ENCODE results near the gene PDGFD. TPM values are rescaled to one million over a fixed set of nuclear protein-coding genes. Genes with fewer than 3 reads are reported as not detected.
A peak's percentile ranks its signal among the peaks of the same experiment; 100 is the strongest.

PDGFD gene
- total RNA-seq, 1 donor from 2014 or later, result 9.0 TPM

DNA sequence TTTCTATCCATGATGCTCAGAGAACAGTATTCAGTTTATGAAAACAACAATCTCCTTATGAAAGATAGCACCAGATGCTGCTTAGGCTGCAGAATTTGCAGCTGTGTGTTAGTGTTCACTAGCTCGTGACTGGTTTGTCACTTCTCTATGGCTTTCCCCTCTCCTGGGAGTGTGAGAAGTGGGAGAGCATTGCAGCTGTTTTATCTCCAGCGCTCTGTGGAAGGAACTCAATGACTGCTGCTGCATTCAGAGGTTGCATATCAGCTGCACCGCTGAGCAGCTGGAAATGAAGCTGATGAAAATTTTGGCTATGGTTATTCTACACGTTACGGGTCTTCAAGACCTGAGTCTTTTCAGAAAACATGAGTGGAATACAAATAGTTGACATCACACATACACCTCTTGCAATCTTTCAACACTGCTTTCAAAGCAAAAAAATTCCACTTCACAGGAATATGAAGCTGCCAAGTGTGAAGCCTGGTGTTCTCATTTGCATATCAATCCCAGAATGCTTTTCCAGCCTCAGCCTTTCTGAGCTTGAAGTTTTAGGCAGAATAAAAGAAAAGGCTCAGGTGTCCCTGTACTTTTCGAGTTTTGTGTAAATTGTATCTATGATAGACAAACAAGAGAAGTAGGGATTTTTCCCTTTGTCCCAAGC, 276.8 kb downstream of the PDGFD start:
- intact Hi-C loops (cut with DNase I), result no loop called here
- DNase-seq (ENCODE audit: missing footprints), result no peak
- peak; percentile 79 for ATAC-seq

DNA sequence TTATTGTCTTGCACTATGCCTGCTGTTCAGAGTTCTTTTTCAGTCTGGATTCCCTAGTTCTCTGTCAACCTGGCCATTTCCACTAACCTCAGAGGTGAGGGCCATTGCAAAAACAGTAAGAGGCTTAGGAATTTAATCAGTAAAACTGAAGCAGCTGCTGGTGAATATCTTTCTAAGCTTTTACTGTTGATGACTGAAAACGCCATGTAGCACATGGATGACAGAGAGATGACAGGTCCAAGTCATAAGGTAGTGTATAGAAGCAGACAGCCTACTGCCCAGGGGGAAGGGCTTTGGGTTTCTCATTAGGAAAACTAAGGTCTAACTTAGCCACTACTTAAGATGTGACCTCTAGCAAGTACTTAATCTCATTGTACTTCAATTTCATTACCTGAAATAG, 280.1 kb downstream of the PDGFD start:
- DNase-seq (ENCODE audit: missing footprints) (no peak), ATAC-seq (no peak)
- intact Hi-C loops (cut with DNase I), result no loop called here

DNA sequence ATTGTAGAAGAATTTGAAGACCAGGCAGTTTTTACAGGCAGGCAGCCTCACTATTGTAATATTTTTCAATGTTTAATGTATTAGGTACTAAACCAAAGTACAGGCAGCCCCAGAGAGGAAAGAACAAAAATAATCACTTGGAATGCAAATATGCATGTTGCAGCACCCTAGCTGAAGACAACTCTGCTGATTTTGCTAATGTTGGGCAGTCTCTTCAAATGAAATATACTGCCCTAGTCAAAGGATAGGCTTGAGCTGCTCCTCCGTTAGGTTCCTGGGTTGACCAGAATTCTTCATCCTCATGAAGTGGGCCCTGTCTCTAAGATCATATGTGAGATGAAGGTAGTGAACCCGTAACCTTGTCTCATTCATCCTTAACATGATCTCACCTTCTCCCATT, 280.7 kb downstream of the PDGFD start:
- DNase-seq (ENCODE audit: missing footprints), result no peak
- intact Hi-C loops (cut with DNase I), result no loop called here
- ATAC-seq, result no peak

DNA sequence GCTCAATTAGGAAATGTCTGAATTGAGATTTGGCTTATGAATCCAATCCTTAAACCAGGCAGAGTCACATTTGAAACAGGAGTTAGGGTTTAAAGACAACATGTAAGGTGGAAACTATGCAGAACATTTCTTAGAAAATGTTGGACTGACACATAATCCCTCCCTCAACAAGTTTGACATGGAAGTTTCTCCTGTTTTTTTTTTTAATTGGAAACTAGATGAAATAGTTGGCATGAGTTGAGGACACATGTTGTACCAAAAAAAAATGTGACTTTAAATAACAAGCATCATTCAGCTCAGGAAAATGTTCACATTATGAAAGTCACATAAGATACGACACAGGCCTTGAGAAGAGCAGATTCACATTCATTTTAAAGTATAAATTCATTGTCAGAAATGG, 282.4 kb downstream of the PDGFD start:
- DNase-seq (ENCODE audit: missing footprints) (no peak), ATAC-seq (peak; percentile 23)
- intact Hi-C loops (cut with DNase I), result no loop called here

DNA sequence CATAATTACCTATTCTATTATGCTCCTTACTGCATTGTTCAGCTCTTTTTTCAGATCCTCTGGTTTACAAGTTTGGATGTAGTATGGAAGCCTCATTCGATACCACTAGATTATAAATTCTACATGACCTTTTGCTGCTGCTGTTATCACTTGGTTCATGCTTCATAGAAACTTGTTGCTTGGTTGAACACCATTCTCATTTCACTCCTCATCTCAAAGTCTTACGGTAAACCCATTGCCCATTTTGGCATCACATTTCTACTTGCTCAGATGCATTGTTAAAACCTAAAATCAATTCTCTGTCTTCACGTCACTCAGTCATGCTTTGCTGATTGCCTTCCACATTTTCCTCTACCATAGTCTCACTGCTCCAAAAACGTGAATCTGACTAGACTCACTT, 283.0 kb downstream of the PDGFD start:
- ATAC-seq, result no peak
- no peak for DNase-seq (ENCODE audit: missing footprints)
- intact Hi-C loops (cut with DNase I), result no loop called here

DNA sequence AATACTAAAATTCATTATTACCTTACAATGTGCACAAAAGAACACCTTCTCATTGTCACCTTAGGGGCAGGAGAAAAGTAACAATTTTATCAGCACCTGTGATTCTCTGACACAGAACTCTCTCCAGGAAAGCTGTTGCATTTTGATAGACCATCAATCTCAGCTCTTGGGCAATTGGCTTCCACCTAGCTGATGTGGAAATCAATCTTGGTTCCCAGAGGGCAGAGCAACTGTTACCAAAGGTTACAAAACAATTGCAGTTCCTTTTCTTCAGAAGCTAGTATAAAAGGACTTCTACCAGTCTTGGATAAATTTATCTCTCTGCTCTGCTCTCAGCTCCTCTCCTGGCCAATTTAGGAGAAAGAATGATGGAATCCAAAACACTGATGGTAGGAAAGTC, 285.3 kb downstream of the PDGFD start:
- ATAC-seq (no peak), DNase-seq (ENCODE audit: missing footprints) (no peak)
- intact Hi-C loops (cut with DNase I), result no loop called here

DNA sequence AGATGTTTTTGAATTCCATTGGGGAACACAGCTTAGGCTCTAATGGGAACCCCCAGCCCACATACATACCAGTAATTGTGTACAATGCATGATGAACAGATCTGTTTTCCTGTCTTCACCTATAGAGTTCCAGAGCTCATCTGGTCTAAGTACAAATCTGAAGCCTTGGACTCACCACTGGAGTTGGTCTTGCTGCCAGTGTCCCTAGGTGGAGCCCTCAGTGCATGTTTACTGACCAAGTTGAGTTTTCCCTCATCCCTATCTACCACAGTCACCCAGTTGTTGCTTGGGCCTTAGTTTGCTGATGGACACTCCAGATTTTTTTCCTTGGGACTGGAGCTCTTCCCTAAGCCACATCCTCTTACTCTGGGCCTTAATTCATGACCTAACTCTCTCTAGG, 286.7 kb downstream of the PDGFD start:
- intact Hi-C loops (cut with DNase I), result no loop called here
- DNase-seq (ENCODE audit: missing footprints) (no peak), ATAC-seq (no peak)

DNA sequence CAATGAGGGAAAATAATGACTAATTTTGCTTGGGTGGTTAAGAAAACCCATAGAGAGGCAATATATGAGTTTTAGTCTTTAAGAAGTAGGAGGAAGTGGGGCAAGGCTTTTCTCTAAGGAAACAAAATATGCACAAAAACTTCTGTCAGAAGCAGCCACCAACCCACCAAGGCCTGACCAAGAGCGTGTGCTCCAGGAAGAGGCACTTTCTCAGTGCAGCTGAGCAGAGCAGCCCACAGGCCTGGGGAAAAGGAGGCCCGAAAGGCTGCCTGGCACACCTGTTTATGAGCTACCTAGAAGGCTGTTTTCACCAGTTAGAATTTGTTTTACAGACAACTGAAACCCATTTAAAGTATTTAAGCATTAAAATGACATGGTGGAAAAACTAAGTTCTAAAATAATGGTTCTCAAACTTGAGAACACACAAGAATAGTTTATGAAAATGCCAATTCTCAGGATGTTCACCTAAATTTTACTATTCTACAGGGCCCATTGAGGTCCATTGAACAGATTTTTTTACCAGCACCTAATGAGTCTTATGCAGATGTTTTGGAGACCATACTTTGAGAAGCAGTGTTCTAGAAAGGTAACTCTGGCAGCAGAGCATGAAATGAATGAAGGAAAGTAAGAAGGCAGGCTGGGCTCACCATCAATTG, 288.0 kb downstream of the PDGFD start:
- DNase-seq (ENCODE audit: missing footprints), result no peak
- intact Hi-C loops (cut with DNase I), result no loop called here
- ATAC-seq, result no peak

DNA sequence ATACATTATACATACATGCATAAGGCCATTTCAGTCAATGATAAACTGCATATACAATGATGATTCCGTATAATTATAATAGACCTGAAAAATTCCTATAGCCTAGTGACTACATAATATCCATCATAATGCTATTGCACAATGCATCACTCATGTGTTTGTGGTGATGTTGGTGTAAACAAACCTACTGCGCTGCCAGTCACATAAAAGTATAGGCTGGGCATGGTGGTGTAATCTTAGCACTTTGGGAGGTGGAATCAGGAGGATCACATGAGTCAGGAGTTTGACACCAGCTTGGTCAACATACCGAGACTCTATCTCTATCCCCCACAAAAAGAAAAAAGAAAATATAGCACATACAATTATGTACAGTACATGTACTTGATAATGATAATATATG, 291.2 kb downstream of the PDGFD start:
- no peak for DNase-seq (ENCODE audit: missing footprints)
- intact Hi-C loops (cut with DNase I), result no loop called here
- ATAC-seq, result no peak

DNA sequence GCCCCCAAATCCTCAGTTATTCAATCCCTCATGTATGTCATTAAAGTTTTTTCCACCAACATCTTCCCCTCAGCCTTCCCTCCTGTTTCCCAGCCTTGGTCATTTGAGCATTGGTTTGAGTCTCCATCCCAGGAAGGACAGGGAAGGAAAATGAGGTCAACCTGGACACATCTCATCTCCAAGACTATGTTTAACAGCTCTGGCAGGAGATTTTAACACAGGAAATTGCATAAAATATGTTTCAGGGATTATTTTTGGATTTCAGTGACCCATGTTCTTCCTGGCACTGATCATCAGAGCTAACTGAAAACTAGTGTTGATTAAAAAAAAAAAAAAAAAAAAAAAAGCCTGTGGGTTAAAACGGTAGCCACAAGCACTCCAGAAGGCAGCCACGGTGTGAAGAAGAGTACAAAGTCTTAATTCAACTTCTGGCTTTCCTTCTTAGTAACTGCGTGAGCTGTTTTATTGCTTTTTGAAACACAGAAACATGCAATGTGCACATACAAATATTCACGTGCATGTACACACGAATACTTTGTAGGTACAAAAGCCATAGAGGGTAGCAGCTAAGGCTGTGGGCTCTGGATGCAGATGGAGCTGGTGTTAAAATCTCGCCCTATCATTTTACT, 291.9 kb downstream of the PDGFD start:
- ATAC-seq, result peak; percentile 41
- intact Hi-C loops (cut with DNase I), result no loop called here
- DNase-seq (ENCODE audit: missing footprints), result no peak

DNA sequence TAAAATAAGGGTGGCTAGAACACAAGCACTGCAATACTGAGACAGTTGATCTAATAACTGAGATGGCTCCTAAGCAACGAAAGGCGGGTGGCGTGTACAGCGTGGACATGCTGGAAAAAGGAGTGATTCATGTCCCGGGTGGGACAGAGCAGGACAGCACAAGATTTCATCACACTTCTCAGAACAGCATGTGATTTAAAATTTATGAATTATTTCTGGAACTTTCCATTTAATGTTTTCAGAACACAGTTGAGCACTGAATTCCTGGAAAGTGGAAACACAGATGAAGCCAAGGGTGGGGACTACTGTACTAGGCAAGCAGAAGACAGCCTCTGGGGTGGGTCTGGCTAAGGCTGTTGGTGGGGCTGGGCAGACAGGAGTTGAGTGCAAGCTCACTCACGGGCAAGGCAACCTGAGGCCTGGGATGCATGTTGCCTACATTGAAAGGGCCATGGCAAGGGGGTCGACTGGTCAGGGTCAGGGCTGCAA, 293.1 kb downstream of the PDGFD start:
- ATAC-seq, result peak; percentile 97

DNA sequence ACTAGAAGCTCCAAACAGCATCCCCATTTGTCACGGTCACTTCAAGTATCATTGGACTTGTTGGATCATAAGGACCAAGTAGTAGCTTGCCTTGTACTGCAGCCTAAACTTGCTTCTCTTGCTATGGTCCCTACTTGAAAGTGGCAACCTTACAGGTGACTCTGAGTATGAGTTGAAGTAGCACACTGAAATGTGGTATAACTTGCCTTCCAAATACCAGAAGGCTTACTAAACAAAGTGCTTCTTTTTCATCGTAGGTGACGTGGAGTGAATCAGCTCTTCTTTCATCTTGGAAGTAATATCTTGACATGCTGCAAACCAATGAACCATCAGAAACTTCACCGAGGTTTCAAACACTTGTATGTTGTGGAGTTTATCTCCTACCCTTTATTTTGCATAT, 296.5 kb downstream of the PDGFD start:
- ATAC-seq (no peak), DNase-seq (ENCODE audit: missing footprints) (no peak)
- intact Hi-C loops (cut with DNase I), result no loop called here

More for the DNA sequence above, 293.1 kb downstream of the PDGFD start:
- DNase-seq (ENCODE audit: missing footprints), result peak; percentile 82
- intact Hi-C loops (cut with DNase I), result no loop called here

DNA sequence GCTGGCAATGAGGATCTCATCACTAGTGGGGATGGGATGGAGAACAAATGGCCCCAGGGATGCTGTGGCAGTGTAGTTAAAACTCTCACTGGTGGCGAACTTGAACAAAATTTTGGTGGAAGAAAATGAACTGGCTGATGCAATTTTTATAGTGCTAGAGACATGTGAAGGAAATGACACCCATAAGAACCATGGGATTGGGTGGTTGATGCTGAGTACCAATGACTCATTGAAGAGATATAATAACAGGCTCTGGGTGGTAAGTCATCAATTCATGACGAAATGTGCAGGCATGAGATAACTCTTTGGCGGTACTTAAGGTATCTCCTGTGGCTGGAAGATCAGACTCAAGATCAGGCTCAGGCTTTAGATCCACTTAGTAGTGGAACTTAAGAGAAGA, 300.4 kb downstream of the PDGFD start:
- ATAC-seq (no peak), DNase-seq (ENCODE audit: missing footprints) (no peak)
- intact Hi-C loops (cut with DNase I), result no loop called here

DNA sequence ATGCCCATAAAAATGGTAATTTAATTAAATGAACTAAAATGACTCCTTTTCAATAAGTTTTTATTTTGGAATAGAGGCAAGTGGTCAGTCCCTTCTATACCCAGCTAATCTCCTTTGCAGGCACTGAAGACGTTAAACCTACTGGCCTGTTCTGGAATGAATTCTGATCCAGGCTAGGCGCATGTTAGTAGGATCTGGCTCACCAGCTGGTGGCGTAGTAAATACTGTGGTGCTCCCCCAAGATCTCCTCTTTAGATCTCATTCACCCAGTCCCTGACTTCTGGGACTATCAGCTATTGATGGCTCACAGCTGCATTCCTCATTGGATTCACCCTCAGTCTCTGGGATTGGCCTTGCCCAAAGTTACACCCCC, 301.2 kb downstream of the PDGFD start:
- intact Hi-C loops (cut with DNase I), result no loop called here
- ATAC-seq (no peak), DNase-seq (ENCODE audit: missing footprints) (no peak)

DNA sequence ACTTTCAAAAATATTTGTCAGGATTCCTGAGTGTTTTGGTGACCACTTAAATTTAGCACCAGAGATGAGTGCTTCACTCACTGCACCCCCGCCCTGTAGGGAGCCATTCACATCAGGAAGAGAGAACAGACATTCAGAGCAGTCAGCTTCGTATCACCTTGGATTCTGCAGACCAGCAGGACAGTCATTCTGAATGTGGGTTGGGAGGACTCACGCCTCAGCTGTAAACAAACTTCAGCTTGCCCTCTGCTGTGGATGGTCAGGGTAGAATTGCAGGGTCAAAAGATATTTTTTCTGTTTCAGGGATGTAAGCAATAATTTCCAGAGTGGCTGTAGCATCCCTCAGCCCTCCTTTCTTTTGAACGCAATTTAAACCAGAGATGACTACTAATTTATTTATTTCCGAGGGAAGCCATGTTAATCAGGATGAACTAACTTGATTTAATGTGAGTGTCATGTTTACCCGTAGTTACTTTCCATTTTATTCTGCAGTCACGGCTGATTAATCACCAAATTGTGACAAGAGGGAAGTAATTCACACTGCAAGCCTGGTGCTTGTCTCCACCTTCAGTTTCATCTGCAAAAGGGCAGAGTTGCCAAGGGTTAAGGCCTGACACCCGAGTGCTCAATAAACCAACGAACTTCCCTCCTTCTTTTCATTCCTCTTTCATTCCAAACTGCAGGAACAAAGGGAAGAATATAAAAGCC, 301.7 kb downstream of the PDGFD start:
- ATAC-seq (no peak), DNase-seq (ENCODE audit: missing footprints) (no peak)
- intact Hi-C loops (cut with DNase I), result no loop called here

Other genes starting within 250 kb of the PDGFD start
- gene DDI1, start 127.5 kb downstream of the PDGFD start, total RNA-seq, result not detected